Cardiac fibroblast (primary cell): ENCODE data around the gene ARMH2.

Experiments
- DNase-seq, 2 donors: peaks; one replicate each; pipeline versions ENCODE4 v3.0.0 to v3.0.0-alpha.2; 2010; ENCODE audit warnings: low read depth in 2 of 2
- H3K4me3 ChIP-seq, 2 donors: replicated peaks in 1 of 2; 1 replicate in 1 of 2; 2 replicates in 1 of 2; pipeline ENCODE4 v1.5.1; 2011; ENCODE audit warnings: low read depth in 2 of 2, low read length in 2 of 2, mild to moderate bottlenecking in 2 of 2, moderate library complexity in 1 of 2
- TF ChIP-seq, protein P1 (sequence below): IDR thresholded peaks from one replicate; pipeline ENCODE4 v1.5.1; 2011; ENCODE audit warnings: low read depth, mild to moderate bottlenecking, low read length, inconsistent platforms

Gene ARMH2

DNA sequence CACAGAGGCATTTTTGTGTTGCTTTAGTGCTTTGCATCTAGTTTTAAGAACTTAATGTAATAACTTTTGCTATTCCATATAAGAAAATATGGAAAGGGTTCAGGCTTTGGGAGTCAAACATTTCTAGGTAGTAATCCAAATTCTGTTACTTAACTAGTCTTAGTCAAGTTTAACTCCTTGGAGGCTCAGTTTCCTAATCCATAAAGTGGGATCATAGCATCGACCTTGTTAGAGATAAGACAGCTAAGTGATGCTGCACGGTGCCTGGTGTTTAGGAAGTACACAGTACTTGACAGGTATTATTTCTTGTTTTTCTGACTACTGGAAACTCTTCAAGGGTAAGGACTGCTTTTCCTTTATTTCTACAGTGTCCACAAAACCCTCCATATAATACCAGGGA is 24.5 kb upstream of the ARMH2 start:
- H3K4me3 ChIP-seq = no peak overlapping the region
- TF ChIP-seq, protein P1, sequence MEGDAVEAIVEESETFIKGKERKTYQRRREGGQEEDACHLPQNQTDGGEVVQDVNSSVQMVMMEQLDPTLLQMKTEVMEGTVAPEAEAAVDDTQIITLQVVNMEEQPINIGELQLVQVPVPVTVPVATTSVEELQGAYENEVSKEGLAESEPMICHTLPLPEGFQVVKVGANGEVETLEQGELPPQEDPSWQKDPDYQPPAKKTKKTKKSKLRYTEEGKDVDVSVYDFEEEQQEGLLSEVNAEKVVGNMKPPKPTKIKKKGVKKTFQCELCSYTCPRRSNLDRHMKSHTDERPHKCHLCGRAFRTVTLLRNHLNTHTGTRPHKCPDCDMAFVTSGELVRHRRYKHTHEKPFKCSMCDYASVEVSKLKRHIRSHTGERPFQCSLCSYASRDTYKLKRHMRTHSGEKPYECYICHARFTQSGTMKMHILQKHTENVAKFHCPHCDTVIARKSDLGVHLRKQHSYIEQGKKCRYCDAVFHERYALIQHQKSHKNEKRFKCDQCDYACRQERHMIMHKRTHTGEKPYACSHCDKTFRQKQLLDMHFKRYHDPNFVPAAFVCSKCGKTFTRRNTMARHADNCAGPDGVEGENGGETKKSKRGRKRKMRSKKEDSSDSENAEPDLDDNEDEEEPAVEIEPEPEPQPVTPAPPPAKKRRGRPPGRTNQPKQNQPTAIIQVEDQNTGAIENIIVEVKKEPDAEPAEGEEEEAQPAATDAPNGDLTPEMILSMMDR = no peak
- no peak for DNase-seq

DNA sequence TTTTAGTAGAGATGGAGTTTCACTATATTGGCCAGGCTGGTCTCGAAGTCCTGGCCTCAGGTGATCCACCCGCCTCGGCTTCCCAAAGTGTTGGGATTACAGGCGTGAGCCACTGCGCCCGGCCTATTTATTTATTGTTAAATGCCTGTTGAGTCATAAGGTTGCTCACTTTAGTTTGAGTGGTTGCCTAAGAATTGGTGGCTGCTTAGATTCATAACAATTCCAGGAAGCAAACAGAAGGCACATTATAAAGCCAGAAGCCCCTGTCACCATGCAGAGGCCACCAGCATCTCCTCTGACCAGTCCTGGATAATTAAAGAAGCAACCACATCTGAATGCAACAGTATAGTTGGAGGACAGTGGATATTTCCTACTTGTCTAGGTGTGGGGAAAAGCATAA is 24.0 kb upstream of the ARMH2 start:
- no peak overlapping the region for H3K4me3 ChIP-seq
- peak in 1 of 2 donors; percentile 70 for DNase-seq
- TF ChIP-seq, protein P1 = no peak

DNA sequence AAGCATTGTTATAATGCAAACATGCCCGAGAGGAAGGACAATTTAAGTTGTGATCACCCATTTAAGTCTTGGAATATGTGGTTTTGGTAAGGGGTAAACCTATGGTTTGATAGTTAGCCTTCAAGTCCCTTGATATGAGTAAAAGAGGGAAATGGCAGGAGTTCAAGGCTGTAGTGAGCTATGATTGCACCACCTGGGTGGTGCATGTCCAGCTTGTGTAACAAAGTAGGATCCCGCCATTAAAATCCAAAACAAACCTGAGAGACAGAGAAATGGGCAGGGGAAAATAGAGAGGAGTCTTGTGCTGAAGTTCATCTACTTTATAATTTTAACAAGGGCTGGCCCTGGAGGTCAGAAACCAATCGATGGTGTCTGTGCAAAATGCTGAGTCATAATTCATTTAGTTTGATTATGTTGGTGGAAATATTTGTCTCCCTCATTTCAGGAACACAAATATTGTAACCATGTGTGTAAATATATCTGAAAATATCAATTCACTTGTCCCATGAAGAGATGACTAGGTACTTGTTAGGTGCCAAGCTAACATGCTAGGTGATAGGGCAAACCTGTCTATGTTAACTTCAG is 23.2 kb upstream of the ARMH2 start:
- TF ChIP-seq, protein P1 = no peak
- no peak overlapping the region for H3K4me3 ChIP-seq
- DNase-seq = no peak

DNA sequence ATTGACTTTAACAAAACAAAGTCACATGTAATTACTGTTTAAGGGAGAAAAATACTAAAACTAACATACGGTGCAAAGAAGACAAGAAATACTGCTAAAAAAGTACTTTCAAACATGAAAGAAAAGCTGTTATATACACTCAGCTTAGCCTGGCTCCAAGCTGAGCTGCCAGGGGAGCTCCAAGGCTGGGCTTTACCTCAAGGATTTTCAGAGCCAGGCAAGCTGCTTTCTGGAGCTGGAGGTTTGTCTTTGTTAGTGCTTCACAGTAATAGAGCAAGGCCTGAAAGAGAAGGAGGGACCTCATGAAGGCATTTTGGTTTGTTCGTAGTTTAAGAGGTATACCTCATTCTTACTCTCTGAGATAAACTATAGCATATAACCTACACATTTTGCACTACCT is 19.6 kb upstream of the ARMH2 start:
- TF ChIP-seq, protein P1 = no peak
- no peak for DNase-seq
- H3K4me3 ChIP-seq = no peak overlapping the region

DNA sequence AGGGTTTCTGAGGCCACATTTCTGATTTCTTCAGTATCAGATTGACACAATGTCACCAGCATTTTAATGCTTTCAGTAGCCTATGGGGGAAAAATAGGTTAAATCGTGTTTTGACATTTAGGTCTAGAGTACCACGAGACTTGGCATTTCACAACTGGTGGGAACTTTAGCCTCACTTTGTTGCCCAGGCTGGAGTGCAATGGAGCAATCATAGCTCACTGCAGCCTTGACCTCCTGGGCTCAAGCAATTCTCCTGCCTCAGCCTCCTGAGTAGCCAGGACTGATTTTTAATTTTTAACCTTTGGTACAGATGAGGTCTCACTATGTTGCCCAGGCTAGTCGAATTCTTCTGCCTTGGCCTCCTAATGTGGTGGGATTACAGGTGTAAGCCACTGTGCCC is 11.0 kb upstream of the ARMH2 start:
- TF ChIP-seq, protein P1 = no peak
- DNase-seq = no peak
- no peak overlapping the region for H3K4me3 ChIP-seq

DNA sequence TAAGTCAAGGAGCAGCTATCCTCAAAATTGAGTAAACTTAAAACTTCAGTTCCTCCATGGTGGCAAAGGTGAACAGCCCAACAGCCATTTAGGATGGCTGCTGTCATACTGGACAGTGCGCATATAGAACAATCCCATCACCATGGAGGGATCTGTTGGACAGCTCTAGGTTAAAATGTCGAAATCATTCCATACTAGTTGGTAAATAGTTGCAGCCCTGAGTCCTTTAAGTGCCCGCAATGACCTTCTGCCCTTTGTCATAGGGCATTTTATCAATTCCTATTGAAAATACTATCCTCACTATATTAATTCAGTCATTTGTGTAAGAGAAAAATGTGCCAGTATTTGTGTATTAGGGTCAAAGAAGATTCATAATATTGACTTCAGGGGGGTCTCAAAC is 8.9 kb upstream of the ARMH2 start:
- TF ChIP-seq, protein P1 = no peak
- H3K4me3 ChIP-seq = no peak overlapping the region
- no peak for DNase-seq

DNA sequence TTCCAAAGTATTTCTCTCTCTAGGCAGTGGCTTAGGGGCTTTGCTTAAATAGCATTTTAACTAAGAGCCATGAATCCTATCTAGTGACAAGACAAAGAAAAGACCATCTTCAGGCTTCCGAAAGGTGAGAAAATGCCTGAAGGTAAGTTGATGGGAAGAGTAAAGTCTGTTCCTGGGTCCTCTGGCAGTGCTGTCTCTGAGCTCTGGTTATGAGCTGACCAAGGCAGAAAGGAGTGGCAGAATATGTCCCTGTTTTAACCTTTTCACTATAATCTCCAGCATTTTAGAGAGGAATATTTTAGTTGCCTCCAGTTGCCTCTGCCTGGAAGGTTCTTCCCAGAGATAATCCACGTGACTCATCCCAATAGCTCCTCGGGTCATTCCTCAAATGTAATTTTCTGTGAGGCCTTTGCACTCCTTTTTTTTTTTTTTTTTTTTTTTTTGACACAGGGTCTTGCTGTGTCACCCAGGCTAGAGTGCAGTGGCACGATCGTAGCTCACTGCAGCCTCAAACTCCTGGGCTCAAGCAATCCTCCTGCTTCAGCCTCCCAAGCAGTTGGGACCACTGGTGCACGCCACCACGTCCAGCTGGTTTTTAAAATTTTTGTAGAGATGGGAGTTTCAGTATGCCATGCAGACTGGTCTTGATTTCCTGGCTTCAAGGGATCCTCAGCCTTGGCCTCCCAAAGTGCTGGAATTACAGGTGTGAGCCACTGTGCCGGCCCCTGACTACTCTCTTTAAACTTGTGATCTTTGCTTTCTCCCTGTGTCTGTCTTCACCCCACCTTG is 3.7 kb upstream of the ARMH2 start:
- TF ChIP-seq, protein P1 = no peak
- no peak overlapping the region for H3K4me3 ChIP-seq
- DNase-seq = no peak
